Mesothelial cell of epicardium (in vitro differentiated cells): ENCODE results near the gene ISM2. TPM values are rescaled to one million over a fixed set of nuclear protein-coding genes. Genes with fewer than 3 reads are reported as not detected.

Experiments used
- DNase-seq, 2 experiments: peaks; one replicate each; pipeline ENCODE4 v3.0.0; 2021; ENCODE audit warnings: low spot score in 2 of 2; ENCODE audit not compliant: unreplicated experiment in 2 of 2
- H3K27ac Mint-ChIP-seq: 2 replicates; pipeline ENCODE4 v1.8.0; 2021; ENCODE audit warnings: mixed read lengths
- H3K27me3 Mint-ChIP-seq: 2 replicates; pipeline ENCODE4 v1.8.0; 2021; ENCODE audit warnings: low read depth, mixed read lengths
- H3K36me3 Mint-ChIP-seq: 2 replicates; pipeline ENCODE4 v1.8.0; 2021; ENCODE audit warnings: mixed read lengths
- H3K4me1 Mint-ChIP-seq: 2 replicates; pipeline ENCODE4 v1.8.0; 2021; ENCODE audit warnings: mixed read lengths
- H3K4me3 Mint-ChIP-seq: 2 replicates; pipeline ENCODE4 v1.8.0; 2021; ENCODE audit warnings: mild to moderate bottlenecking, moderate library complexity, mixed read lengths
- H3K9me3 Mint-ChIP-seq: 2 replicates; pipeline ENCODE4 v1.8.0; 2021; ENCODE audit warnings: mixed read lengths
- total RNA-seq: library from RNA; stranded (reverse); gene quantifications from 3 replicates; pipeline ENCODE4 v1.2.1, GENCODE V29; 2021
- TF ChIP-seq, protein P1 (sequence below): fragments of 200-600 bp; sonication (generic); IDR thresholded peaks from one replicate; pipeline ENCODE4 v1.5.0; 2021; ENCODE audit warnings: antibody characterized with exemption; ENCODE audit not compliant: unreplicated experiment

ISM2 gene
- total RNA-seq, 1 donor from 2014 or later, result 0.18 TPM

DNA sequence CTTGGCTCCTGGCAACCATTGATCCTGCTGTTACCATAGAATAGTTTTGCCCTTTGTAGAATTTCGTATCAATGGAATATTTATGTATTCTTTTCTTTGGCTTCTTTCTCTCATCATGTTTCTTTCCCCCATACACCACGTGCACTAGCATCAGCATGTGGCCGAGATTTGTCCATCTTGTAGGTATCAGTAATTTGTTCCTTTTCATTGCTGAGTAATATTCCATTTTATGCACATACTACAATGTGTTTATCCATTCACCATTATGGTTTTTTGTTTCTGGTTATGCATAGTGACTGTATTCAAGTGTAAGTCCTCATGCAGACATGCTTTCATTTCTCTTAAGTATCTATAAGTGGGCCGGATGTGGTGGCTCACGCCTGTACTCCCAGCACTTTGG, 4.5 kb upstream of the ISM2 start:
- no peak overlapping the region for H3K4me3 Mint-ChIP-seq
- H3K9me3 Mint-ChIP-seq, result peaks cover 5% of the 10 kb centered on the region
- peaks cover 10% of the 10 kb centered on the region for H3K36me3 Mint-ChIP-seq
- TF ChIP-seq, protein P1, sequence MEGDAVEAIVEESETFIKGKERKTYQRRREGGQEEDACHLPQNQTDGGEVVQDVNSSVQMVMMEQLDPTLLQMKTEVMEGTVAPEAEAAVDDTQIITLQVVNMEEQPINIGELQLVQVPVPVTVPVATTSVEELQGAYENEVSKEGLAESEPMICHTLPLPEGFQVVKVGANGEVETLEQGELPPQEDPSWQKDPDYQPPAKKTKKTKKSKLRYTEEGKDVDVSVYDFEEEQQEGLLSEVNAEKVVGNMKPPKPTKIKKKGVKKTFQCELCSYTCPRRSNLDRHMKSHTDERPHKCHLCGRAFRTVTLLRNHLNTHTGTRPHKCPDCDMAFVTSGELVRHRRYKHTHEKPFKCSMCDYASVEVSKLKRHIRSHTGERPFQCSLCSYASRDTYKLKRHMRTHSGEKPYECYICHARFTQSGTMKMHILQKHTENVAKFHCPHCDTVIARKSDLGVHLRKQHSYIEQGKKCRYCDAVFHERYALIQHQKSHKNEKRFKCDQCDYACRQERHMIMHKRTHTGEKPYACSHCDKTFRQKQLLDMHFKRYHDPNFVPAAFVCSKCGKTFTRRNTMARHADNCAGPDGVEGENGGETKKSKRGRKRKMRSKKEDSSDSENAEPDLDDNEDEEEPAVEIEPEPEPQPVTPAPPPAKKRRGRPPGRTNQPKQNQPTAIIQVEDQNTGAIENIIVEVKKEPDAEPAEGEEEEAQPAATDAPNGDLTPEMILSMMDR, result no peak
- DNase-seq, result no peak
- H3K27me3 Mint-ChIP-seq, result peaks cover 25% of the 10 kb centered on the region
- H3K27ac Mint-ChIP-seq, result no peak overlapping the region
- no peaks in the 10 kb centered on the region for H3K4me1 Mint-ChIP-seq

- H3K36me3 Mint-ChIP-seq, result peaks cover 6% of the 10 kb centered on the region
- DNase-seq, result no peak
- no peak overlapping the region for H3K27ac Mint-ChIP-seq
- TF ChIP-seq, protein P1, result no peak
- H3K4me3 Mint-ChIP-seq, result no peak overlapping the region
- peaks cover 5% of the 10 kb centered on the region for H3K9me3 Mint-ChIP-seq
- H3K27me3 Mint-ChIP-seq, result peaks cover 33% of the 10 kb centered on the region
- H3K4me1 Mint-ChIP-seq, result peaks cover 4% of the 10 kb centered on the region
Observed at GRCh38 chr14:77502109-77502782, 3.6 kb upstream of the ISM2 start.

GRCh38 chr14:77498984-77499527, 440 bp upstream of the ISM2 start:
- peaks cover 5% of the 10 kb centered on the region for H3K9me3 Mint-ChIP-seq
- H3K4me1 Mint-ChIP-seq, result peaks cover 4% of the 10 kb centered on the region
- peaks cover 43% of the 10 kb centered on the region for H3K27me3 Mint-ChIP-seq
- H3K36me3 Mint-ChIP-seq, result peaks cover 6% of the 10 kb centered on the region
- TF ChIP-seq, protein P1, result no peak
- peak overlapping the region; percentile 57 for H3K4me3 Mint-ChIP-seq
- no peak for DNase-seq
- H3K27ac Mint-ChIP-seq, result no peak overlapping the region

DNA sequence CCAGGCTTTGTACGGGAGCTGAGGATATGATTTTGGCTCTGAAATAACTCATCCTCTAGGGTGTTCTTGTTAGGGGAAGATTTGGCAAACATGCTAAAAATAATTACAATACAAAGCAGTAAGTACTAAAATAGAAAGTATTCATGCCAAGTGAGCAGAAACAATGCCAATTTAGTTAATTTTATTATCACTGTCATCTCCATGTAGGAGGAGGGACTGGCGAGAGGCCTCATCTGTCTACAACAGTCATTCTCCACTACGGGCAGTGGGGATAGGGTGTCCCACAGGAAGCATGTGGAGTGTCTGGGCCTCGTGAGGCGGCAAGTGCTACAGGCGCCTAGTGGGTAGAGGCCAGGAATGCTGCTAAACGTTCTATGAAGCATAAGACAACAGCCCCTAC, 3.3 kb downstream of the ISM2 start:
- Mint-ChIP-seq H3K27ac (no peak overlapping the region), H3K4me3 (no peak overlapping the region)

GRCh38 chr14:77491056-77491455, 7.6 kb downstream of the ISM2 start:
- no peaks in the 10 kb centered on the region for H3K9me3 Mint-ChIP-seq
- H3K4me1 Mint-ChIP-seq, result no peaks in the 10 kb centered on the region
- H3K27me3 Mint-ChIP-seq, result peaks cover 5% of the 10 kb centered on the region
- TF ChIP-seq, protein P1, result no peak
- no peaks in the 10 kb centered on the region for H3K36me3 Mint-ChIP-seq
- no peak overlapping the region for H3K4me3 Mint-ChIP-seq
- H3K27ac Mint-ChIP-seq, result no peak overlapping the region
- DNase-seq, result no peak

More for the DNA sequence above, 3.3 kb downstream of the ISM2 start:
- H3K36me3 Mint-ChIP-seq, result no peaks in the 10 kb centered on the region
- DNase-seq, result no peak
- H3K27me3 Mint-ChIP-seq, result peaks cover 32% of the 10 kb centered on the region
- TF ChIP-seq, protein P1, result no peak
- no peaks in the 10 kb centered on the region for H3K9me3 Mint-ChIP-seq
- peaks cover 4% of the 10 kb centered on the region for H3K4me1 Mint-ChIP-seq
